Measurements from ENCODE around the gene ENTPD3. TPM values are rescaled to one million over a fixed set of nuclear protein-coding genes. Genes with fewer than 3 reads are reported as not detected.

The ENTPD3 gene
- total RNA-seq, 1 donor from 2014 or later = not detected

DNA sequence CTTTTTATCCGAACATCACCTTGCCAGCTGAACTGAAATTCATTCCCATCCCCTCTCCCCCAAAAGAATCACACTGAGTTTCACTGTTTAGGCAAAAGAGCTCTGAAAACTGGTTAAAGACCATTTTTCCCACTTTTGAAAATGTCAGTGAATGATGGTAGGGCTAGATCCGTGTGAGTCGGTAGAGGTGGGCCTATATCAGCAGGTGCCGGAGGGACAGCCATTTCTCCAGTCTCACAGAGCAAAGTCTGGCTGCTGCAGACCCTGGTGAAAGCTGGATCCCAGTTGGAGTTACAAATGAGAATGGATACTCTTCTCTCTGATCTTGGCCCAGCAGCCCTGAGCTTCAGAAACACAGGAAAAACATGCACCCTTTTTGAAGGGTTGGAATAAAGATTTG is 10.9 kb downstream of the ENTPD3 start:
- H3K9ac ChIP-seq = no peak overlapping the region
- Mint-ChIP-seq H3K4me1 (peaks cover 2% of the 10 kb centered on the region), H3K27me3 (ENCODE audit: insufficient read depth, low read depth) (peaks cover 2% of the 10 kb centered on the region), H3K9me3 (no peaks in the 10 kb centered on the region), H3K36me3 (no peaks in the 10 kb centered on the region), H3K27ac (peak overlapping the region; percentile 58), H3K4me3 (no peak overlapping the region)
- no peak overlapping the region for H3K4me3 ChIP-seq
- H3K9me3 ChIP-seq (ENCODE audit: low read depth) = no peaks in the 10 kb centered on the region
- H3K4me1 ChIP-seq = no peaks in the 10 kb centered on the region
- H2AFZ ChIP-seq (replicated peaks) = no peak overlapping the region
- DNase-seq (ENCODE audit: low spot score) = no peak
- no peaks in the 10 kb centered on the region for H3K36me3 ChIP-seq
- no peaks in the 10 kb centered on the region for H3K27me3 ChIP-seq
- no peaks in the 10 kb centered on the region for H3K79me2 ChIP-seq (ENCODE audit: low read depth)
- H3F3A ChIP-seq (ENCODE audit: low read depth) = no peaks in the 10 kb centered on the region
- no peak overlapping the region for H3K4me2 ChIP-seq
- TF ChIP-seq EZH2 (IDR thresholded peaks at IDR 0.05) (no peak), EZH2phosphoT487 (IDR thresholded peaks at IDR 0.05) (no peak)
- TF ChIP-seq, protein P1, sequence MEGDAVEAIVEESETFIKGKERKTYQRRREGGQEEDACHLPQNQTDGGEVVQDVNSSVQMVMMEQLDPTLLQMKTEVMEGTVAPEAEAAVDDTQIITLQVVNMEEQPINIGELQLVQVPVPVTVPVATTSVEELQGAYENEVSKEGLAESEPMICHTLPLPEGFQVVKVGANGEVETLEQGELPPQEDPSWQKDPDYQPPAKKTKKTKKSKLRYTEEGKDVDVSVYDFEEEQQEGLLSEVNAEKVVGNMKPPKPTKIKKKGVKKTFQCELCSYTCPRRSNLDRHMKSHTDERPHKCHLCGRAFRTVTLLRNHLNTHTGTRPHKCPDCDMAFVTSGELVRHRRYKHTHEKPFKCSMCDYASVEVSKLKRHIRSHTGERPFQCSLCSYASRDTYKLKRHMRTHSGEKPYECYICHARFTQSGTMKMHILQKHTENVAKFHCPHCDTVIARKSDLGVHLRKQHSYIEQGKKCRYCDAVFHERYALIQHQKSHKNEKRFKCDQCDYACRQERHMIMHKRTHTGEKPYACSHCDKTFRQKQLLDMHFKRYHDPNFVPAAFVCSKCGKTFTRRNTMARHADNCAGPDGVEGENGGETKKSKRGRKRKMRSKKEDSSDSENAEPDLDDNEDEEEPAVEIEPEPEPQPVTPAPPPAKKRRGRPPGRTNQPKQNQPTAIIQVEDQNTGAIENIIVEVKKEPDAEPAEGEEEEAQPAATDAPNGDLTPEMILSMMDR (IDR thresholded peaks at IDR 0.05) = no peak
- no peaks in the 10 kb centered on the region for H4K20me1 ChIP-seq (ENCODE audit: low read depth)
- H3K27ac ChIP-seq = no peak overlapping the region

DNA sequence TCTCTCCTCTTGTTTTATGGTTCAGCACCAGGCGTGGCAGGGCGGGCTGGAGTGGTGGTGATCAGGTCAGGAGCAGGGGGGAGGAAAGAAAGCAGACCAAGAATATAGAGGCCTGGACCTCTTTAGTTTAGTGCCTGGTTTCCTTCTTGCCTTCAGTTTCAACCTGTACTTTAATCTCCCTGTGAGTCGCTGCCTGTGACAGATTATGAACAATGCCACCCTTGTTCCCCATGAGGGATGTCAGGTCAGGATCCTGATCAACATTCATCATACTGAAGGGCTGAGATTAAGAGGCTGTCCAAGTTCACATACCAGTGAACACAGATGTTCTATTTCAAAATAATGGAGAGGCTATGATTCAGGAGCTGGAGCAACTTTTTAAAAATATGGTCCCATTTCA is 11.4 kb downstream of the ENTPD3 start:
- Mint-ChIP-seq H3K36me3 (no peaks in the 10 kb centered on the region), H3K27me3 (ENCODE audit: insufficient read depth, low read depth) (peaks cover 2% of the 10 kb centered on the region), H3K4me1 (peaks cover 2% of the 10 kb centered on the region), H3K4me3 (no peak overlapping the region), H3K27ac (no peak overlapping the region), H3K9me3 (no peaks in the 10 kb centered on the region)
- Histone ChIP-seq H3K79me2 (ENCODE audit: low read depth) (no peaks in the 10 kb centered on the region), H3K4me1 (no peaks in the 10 kb centered on the region), H4K20me1 (ENCODE audit: low read depth) (no peaks in the 10 kb centered on the region), H3F3A (ENCODE audit: low read depth) (no peaks in the 10 kb centered on the region), H3K27ac (no peak overlapping the region), H3K4me2 (no peak overlapping the region), H3K9ac (no peak overlapping the region), H3K9me3 (ENCODE audit: low read depth) (no peaks in the 10 kb centered on the region), H3K36me3 (no peaks in the 10 kb centered on the region), H2AFZ (replicated peaks) (no peak overlapping the region), H3K27me3 (no peaks in the 10 kb centered on the region), H3K4me3 (no peak overlapping the region)
- DNase-seq (ENCODE audit: low spot score) = no peak
- TF ChIP-seq EZH2phosphoT487 (IDR thresholded peaks at IDR 0.05) (no peak), EZH2 (IDR thresholded peaks at IDR 0.05) (no peak)
- TF ChIP-seq, protein P1 (IDR thresholded peaks at IDR 0.05) = no peak

DNA sequence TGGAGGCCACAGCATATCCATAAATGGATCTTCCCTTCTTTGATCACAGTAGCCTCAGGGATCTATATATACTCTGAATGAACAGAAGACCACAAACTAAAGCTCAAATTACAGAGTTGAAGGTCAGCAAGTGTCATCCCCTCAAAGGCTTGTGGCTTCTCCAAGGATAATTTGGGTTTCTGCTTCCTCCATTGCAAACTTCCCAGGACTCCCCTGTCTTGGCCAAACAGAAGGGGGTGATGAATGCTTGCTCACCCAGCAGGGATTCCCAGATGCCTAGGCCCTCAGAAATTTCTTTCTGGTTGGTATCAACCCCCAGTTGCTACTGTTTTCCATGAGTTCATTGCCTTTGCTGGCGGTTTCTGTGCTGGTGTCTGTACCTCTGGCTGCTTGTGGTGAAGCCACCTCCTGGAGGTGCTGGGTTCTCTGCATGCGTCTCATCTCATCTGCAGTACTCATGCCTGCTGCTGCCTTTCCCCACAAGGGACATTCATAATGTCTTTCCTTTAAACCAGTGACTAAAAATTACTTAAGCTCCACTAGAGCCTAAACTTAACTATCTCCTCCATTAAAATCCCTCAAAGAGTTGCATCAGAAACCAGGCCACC is 17.7 kb downstream of the ENTPD3 start:
- Histone ChIP-seq H3K4me2 (no peak overlapping the region), H3K9ac (no peak overlapping the region), H3K27ac (no peak overlapping the region), H3K36me3 (no peaks in the 10 kb centered on the region), H3F3A (ENCODE audit: low read depth) (no peaks in the 10 kb centered on the region), H3K4me3 (no peak overlapping the region), H3K4me1 (no peaks in the 10 kb centered on the region), H3K27me3 (no peaks in the 10 kb centered on the region), H3K9me3 (ENCODE audit: low read depth) (no peaks in the 10 kb centered on the region), H4K20me1 (ENCODE audit: low read depth) (no peaks in the 10 kb centered on the region), H3K79me2 (ENCODE audit: low read depth) (no peaks in the 10 kb centered on the region), H2AFZ (replicated peaks) (no peak overlapping the region)
- DNase-seq (ENCODE audit: low spot score) = no peak
- Mint-ChIP-seq H3K27me3 (ENCODE audit: insufficient read depth, low read depth) (peaks cover under 1% of the 10 kb centered on the region), H3K9me3 (no peaks in the 10 kb centered on the region), H3K4me1 (peaks cover 4% of the 10 kb centered on the region), H3K36me3 (no peaks in the 10 kb centered on the region), H3K27ac (no peak overlapping the region), H3K4me3 (no peak overlapping the region)
- TF ChIP-seq, protein P1 (IDR thresholded peaks at IDR 0.05) = no peak
- TF ChIP-seq EZH2phosphoT487 (IDR thresholded peaks at IDR 0.05) = no peak

Data from neural progenitor cell (in vitro differentiated cells).